Measurements from ENCODE around the gene MAPK8IP1. TPM values are rescaled to one million over a fixed set of nuclear protein-coding genes. Genes with fewer than 3 reads are reported as not detected.

MAPK8IP1 gene
- total and polyA plus RNA-seq, 2 experiments from 2014 or later, result 7.4 to 12.6 TPM

GRCh38 chr11:45930031-45930794 is 44.8 kb downstream of the MAPK8IP1 start:
- Histone ChIP-seq H3K27me3 (no peaks in the 10 kb centered on the region), H3K4me1 (ENCODE audit: low read depth) (peaks cover 11% of the 10 kb centered on the region), H3K36me3 (peaks cover 29% of the 10 kb centered on the region), H3K4me3 (no peak overlapping the region), H3K27ac (no peak overlapping the region), H3K9me3 (ENCODE audit: low read depth) (no peaks in the 10 kb centered on the region)
- no peak for TF ChIP-seq CTCF (IDR thresholded peaks at IDR 0.05; ENCODE audit: low read depth, low read length)
- DNase-seq (ENCODE audit: low read depth in 1 of 2, low spot score in 1 of 2), result no peak

- Histone ChIP-seq H3K4me3 (no peak overlapping the region), H3K9me3 (ENCODE audit: low read depth) (no peaks in the 10 kb centered on the region), H3K36me3 (peaks cover 37% of the 10 kb centered on the region), H3K4me1 (ENCODE audit: low read depth) (peaks cover 11% of the 10 kb centered on the region), H3K27ac (peak overlapping the region; percentile 39), H3K27me3 (no peaks in the 10 kb centered on the region)
- no peak for DNase-seq (ENCODE audit: low read depth in 1 of 2, low spot score in 1 of 2)
- TF ChIP-seq CTCF (IDR thresholded peaks at IDR 0.05; ENCODE audit: low read depth, low read length), result no peak
Observed at GRCh38 chr11:45930951-45931570, 45.6 kb downstream of the MAPK8IP1 start.

- Histone ChIP-seq H3K4me1 (ENCODE audit: low read depth) (peaks cover 11% of the 10 kb centered on the region), H3K27me3 (no peaks in the 10 kb centered on the region), H3K4me3 (no peak overlapping the region), H3K36me3 (peaks cover 39% of the 10 kb centered on the region), H3K9me3 (ENCODE audit: low read depth) (no peaks in the 10 kb centered on the region), H3K27ac (peak overlapping the region; percentile 39)
- TF ChIP-seq CTCF (IDR thresholded peaks at IDR 0.05; ENCODE audit: low read depth, low read length), result no peak
- DNase-seq (ENCODE audit: low read depth in 1 of 2, low spot score in 1 of 2), result no peak
Observed at GRCh38 chr11:45931739-45932138, 46.3 kb downstream of the MAPK8IP1 start.

- no peaks in the 10 kb centered on the region for H3K9me3 ChIP-seq (ENCODE audit: low read depth)
- no peak for TF ChIP-seq CTCF (IDR thresholded peaks at IDR 0.05; ENCODE audit: low read depth, low read length)
- no peak for DNase-seq (ENCODE audit: low read depth in 1 of 2, low spot score in 1 of 2)
- no peak overlapping the region for H3K4me3 ChIP-seq
- no peak overlapping the region for H3K27ac ChIP-seq
- no peaks in the 10 kb centered on the region for H3K27me3 ChIP-seq
- H3K36me3 ChIP-seq, result peaks cover 39% of the 10 kb centered on the region
- peaks cover 11% of the 10 kb centered on the region for H3K4me1 ChIP-seq (ENCODE audit: low read depth)
Observed at GRCh38 chr11:45932217-45932616, 46.8 kb downstream of the MAPK8IP1 start.

GRCh38 chr11:45933131-45933831 is 47.8 kb downstream of the MAPK8IP1 start:
- H3K4me1 ChIP-seq (ENCODE audit: low read depth), result peaks cover 11% of the 10 kb centered on the region
- H3K36me3 ChIP-seq, result peaks cover 46% of the 10 kb centered on the region
- H3K27me3 ChIP-seq, result no peaks in the 10 kb centered on the region
- no peak for TF ChIP-seq CTCF (IDR thresholded peaks at IDR 0.05; ENCODE audit: low read depth, low read length)
- H3K27ac ChIP-seq, result peak overlapping the region; percentile 84
- DNase-seq (ENCODE audit: low read depth in 1 of 2, low spot score in 1 of 2), result peak in 1 of 2 donors; percentile 15
- H3K4me3 ChIP-seq, result no peak overlapping the region
- no peaks in the 10 kb centered on the region for H3K9me3 ChIP-seq (ENCODE audit: low read depth)
